HS-5 (cell line): ENCODE measurements around the gene COX7B2.

Experiments used
- DNase-seq: peaks from one replicate; pipeline ENCODE4 v3.0.0-alpha.2; 2012; ENCODE audit warnings: low read depth

COX7B2 gene

DNA sequence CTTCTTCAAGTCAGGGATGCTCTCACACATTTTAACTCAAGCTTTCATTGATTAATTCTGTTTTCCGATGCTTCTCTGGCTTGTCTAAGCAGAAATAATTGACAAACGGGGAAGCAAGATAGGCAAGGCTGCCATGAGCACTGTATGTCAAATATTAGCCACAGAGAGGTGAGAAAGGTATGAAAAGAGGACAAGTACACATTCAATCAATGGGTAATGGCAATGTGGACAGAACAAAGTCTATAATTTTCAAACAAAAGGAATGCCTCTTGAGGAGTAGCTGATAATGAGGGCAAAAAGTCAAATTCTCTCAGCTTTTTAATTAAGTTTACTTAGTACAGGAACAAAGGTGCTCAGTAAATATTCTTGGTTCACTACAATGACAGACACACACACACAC is 19.6 kb downstream of the COX7B2 start:
- no peak for DNase-seq

DNA sequence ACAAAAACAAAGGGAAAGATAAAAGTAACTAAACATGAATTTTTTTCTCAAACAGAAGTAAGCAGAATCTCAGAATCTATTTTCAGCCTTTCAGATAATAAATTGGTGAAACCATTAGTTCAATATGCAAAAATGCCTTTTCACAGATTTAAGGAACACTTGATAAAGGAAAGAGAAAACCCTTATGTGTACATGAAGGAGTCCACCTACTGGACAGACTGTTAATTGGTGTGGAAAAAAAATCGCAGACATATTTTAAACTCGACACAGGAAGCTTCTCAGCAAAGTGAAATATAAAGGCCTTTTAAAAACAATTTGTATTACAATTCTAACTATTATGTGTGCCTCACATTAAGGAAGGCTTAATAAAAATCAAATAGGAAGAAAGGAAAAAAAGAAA is 22.3 kb downstream of the COX7B2 start:
- no peak for DNase-seq

DNA sequence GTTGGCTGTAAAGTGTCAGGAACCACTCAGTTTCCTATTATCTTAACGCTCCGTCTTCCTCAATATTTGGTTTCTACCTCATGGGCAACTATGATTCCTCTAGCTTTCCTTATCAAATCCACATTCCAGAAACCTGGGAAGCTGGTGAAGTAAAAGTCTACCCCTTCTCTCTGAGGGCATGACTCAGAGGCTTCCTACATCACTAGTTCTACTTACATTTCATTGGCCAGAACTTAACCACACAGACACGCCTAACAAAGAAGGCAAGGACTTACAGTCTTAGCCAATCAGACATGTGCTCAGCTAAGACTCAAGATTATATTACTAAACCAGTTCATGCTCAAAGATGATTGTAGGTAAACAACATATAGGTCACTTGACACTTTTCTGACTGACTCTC is 30.4 kb downstream of the COX7B2 start:
- DNase-seq, result no peak

DNA sequence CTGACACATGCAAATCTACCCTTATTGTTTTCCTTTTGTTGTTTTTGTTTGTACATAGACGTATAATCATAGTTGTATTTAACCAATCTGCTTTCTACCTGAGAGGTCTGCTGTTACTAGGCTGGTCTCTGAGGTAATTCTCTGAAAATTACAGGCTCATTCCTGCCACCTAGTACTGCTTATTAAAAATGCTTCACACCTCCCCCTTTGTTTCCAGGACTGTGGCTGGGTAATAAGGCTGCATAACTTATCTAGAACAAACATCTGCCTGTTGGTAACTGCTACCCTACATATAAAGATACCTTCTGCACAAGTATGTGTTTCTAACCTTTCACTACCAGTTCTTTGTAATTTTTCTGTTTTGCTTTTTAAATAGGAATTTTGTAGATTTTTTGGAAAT is 34.2 kb downstream of the COX7B2 start:
- no peak for DNase-seq

DNA sequence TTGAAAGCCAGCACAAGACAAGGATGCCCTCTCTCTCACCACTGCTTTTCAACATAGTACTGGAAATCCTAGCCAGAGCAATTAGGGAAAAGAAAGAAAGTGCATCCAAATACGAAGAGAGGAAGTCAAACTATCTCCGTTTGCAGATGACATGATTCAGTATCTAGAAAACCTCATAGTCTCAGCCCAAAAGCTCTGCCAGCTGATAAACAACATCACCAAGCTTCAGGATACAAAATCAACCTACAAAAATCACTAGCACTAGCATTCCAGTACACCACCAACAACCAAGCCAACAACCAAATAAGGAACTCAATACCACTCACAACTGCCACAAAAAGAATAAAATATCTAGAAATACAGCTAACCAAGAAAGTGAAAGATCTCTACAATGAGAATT is 38.6 kb downstream of the COX7B2 start:
- DNase-seq, result no peak

DNA sequence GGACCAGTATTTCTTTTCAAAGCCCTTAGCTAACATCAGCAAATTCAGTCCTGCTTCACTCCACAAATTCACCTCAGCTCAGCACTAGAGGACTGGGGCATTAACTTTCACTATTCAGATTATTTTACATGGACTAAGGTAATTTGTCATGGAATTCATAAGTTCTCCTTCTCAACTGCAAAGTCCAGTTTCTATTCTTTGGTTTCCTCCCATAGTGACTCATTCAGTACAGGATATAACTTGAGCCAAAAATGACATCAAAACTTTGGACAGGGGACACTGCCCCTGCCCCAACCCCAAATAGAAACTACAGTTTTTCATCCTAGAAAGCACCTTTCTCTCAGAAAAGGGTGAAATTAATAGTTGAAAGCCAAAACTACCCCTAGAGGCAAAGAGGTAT is 52.7 kb downstream of the COX7B2 start:
- no peak for DNase-seq

DNA sequence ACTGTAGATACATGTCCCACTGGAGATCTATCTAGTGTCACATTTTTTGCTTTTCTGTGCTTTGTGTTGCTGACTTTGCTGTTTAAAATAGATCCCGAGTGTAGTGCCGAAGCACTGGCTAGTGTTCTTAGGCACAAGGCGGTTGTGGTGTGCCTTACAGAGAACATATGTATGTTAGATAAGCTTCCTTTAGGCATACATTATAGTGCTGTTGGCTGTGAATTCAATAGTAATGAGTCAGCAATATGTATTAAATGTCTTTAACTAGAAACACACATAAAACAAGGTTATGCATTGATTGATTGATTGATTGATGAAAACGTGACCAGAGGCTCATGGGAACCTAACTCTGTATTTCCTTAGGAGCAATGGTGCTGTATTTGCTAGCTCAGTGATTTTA is 56.2 kb downstream of the COX7B2 start:
- no peak for DNase-seq

DNA sequence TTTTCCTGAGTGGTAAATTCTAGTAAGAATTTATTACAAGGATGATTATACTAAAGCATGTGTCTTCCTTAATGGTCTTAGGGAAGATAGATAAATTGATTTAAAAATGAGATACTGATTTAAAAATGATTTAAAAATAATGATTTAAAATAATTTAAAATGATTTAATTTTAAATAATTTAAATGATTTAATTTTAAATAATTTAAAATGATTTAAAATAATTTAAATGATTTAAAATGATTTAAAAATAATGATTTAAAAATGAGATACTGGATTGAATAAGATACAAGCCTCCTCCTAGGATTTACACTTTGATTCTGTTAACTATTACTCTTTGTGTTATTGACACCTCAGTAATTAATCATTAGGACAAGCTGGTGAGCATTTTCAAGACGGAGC is 59.0 kb downstream of the COX7B2 start:
- DNase-seq, result no peak

DNA sequence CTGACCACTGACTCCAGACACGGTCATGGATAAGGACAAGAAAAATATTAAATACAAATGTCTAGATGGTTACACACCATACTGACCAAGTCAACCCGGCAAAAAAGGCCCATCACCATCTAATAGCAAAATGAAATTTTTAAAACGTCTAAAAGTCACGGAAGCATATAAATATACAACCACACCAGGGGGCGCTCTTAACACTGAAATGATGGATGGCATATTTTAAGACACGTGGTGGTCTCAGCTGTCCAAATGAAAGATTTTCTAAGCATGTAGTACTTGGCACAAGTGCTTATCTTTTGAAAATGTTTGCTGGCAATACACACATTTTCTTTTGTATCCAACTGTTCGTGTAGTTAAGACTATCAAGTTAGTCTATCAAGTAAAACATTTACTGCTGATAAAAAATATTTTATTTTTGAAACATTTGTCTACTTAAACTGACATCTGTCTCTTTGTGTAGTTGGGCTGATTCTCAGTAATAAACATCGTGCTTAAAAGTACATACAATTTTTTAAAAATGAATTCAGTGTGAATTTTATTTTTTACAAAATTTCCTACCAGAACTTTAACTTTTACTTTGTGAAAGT is 64.6 kb downstream of the COX7B2 start:
- DNase-seq, result peak; percentile 26

DNA sequence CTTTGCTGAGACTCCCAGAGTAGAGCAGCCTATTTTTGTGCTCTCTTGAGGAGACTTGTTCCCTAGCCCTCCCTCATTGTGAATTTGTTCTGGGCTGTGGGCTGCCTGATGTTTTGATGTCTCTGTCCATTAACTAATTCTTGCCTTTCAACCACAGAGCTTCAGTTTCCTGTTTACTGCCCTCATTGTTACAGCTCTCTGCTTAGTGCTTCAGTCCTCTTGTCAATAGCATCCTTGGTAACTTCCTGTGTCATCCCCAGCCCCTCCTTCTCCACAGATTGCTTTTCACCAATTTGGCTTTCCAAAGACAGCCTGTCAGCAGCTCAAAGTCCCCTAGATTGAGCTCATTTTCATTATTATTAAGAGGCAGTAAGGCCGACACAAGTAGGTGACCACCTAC is 69.9 kb downstream of the COX7B2 start:
- no peak for DNase-seq

DNA sequence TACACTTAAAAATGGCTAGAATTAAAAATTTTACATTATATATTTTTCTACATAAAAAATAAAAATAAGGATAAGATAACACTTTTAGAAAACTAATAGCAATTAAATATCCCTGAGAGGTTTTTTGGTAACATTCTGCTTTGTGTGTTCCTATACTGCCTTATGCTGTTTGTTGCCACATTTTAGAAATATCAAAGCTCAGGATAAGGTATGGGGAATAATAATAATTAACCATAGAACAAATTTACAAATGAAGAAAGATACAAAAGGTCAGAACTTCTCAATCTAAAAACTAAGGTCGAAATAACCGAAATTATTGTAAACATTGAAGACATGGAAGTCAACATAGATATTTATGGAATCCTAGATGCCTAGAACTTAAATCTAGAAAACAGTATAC is 71.4 kb downstream of the COX7B2 start:
- DNase-seq, result no peak

DNA sequence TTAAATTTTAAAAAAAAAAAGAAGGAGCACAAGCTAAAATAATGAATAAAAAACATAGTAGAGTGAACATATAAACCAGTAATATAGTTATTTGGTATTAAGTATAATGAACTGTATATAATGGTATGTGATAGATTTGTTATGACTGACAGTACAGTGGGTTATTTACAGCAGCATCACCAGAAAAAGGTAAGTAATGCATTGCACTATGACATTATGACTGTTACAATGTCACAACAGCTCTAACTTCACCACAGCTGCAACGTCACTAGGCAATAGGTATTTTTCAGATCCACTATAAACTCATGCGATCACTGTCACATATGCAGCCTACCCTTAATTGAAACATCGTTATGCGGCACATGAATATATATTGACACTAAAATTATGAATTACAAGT is 72.5 kb downstream of the COX7B2 start:
- DNase-seq, result no peak

DNA sequence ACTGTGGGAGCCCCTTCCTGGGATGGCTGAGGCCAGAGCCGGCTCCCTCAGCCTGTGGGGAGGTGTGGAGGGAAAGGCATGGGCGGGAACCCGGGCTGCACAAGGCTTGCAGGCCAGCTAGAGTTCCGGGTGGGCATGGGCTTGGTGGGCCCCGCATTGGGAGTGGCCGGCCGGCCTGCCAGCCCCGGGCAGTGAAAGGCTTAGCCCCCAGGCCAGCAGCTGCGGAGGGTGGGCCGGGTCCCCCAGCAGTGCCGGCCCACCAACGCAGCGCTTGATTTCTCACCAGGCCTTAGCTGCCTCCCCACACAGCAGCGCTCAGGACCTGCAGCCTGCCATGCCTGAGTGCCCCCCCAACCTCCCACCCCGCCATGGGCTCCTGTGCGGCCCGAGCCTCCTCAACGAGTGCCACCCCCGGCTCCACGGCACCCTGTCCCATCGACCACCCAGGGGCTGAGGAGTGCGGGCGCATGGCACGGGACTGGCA is 78.0 kb downstream of the COX7B2 start:
- DNase-seq, result no peak

DNA sequence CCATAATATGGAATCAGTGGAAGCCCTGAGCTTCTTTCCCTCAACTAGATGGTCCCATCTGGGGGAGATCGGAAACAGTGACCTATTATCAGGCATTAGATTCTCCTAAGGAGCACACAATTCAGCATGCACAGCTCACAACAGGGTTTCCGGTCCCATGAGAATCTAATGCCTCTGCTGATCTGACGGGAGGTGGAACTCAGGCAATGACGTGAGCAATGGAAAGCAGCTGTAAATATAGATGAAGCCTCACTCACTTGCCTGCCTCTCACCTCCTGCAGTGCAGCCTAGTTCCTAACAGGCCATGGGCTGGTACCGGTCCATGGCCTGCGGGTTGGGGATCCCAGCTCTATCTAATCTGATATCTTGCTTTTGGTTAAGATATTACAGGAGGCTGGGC is 88.9 kb downstream of the COX7B2 start:
- no peak for DNase-seq

DNA sequence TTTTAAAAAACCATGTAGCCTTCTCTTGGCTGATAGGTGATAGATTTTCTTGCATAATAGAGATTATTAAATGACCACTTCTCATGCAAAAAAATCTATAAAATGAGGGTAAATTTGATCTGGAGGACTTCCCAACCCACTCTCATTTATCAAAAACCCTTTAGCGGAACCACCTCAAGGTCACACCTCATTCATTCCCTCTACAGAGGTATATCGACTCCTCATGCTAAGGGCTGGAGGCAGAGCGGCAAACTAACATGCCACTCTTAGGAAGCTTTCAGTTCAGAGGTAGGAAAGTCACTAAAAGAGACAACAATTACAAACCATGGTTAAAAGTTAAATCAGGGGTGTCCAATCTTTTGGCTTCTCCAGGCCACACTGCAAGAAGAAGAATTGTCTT is 90.0 kb downstream of the COX7B2 start:
- no peak for DNase-seq

DNA sequence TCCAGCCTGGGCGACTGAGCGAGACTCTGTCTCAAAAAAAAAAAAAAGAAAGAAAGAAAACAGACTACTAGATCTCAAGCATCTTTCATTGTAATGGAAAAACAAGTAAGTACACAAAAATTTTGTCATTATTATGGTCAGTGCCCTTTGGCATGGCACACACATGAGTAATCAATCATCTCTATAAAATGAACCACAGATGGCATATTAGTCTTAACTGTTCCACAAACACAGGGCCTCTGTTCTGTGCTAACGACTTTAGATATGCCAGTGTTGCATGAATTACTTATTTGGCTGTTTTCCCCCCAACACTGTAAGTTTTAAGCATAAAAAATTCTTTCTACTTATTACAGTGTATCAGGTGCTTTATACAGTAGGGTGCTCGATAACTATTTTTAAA is 90.4 kb downstream of the COX7B2 start:
- no peak for DNase-seq

DNA sequence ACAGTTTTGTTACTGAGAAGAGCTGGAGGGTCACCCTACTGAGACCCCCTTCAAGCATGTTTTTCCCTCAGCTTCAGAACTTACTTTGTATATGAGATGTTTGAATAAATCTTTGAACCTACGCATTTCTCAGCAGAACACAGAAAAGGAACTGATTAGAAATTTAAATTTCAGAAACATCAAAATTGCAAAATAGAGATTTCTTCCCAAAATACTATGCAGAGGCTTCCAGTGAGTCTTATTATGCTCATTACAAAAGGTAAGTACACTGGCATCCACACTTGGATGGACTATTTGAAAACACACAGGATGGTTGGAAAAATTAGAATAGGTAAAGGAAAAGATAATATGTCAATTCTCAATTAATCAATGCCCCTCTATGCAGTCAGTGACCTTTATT is 91.2 kb downstream of the COX7B2 start:
- DNase-seq, result no peak

DNA sequence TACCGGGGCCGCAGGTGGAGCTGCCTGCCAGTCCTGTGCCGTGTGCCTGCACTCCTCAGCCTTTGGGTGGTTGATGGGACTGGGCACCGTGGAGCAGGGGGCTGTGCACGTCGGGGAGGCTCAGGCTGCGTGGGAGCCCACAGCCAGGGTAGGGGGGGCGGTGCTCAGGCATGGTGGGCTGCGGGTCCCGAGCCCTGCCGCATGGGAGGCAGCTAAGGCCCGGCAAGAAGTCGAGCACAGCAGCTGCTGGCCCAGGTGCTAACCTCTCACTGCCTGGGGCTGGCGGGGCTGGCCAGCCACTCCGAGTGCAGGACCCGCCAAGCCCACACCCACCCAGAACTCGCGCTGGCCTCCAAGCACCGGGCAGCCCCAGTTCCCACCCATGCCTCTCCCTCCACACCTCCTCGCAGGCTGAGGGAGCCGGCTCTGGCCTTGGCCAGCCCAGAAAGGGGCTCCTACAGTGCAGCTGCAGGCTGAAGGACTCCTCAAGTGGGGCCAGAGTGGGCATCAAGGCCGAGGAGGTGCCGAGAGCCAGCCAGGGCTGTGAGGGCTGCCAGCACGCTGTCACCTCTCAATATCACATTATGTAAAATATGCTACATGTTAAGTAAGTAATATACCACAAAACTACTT is 104.1 kb downstream of the COX7B2 start:
- no peak for DNase-seq

DNA sequence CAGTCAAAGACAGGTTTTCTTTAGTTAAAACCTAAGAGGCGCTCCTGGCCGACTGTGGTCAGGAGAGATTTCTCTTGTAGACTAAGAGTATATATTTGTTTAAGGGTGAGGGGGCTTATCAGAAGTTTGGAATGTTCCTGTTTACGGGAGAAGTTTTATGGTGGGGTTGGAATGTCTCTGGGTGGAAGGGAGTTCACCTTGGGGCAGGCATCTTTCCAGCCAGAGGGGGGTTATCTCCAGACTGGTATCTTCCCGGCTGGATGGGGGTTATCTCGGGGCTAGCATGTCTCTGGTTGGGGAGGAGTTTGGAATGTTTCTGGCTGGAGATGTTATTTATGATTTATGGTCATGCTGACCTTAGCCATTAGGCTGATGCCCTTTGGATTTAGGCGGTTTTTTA is 116.0 kb downstream of the COX7B2 start:
- no peak for DNase-seq

DNA sequence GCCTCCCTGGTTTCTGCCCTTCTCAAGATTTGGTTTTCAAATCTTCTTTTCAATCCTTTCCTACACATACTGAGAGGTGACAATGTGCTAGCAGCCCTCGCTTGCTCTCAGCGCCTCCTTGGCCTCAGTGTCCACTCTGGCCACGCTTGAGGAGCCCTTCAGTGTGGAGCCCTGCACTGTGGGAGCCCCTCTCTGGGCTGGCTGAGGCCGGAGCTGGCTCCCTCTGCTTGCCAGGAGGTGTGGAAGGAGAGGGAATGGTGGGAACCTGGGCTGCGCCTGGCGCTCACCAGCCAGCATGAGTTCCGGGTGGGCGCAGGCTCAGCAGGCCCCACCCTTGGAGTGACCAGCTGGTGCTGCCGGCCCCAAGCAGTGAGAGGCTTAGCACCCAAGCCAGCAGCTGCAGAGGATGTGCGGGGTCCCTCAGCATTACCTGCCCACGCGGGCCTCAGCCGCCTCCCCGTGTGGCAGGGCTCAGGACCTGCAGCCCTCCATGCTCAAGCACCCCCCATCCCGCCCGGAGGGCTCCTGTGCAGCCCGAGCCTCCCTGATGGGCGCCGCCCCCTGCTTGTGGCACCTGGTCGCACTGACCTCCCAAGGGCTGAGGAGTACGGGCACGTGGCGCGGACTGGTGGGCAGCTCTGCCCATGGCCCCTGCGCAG is 127.5 kb downstream of the COX7B2 start:
- DNase-seq, result no peak

DNA sequence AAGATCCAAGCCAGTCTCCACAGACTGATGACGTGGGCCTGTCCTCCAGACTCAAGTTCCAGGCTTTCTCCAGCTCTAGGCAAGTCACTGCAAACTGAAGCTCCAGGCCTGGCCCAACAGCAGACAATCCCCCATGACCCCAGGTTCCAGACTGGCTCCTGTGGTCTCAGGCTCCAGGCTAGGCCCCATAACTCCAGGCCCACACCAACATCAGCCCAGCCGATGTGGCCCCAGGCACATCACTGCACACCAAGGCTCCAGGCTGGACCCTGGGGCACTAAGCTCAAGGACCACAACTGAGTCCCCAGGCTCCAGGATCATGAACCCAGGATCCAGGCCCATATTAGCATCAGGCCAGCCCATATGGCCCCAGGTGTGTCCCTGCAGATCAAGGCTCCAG is 143.6 kb downstream of the COX7B2 start:
- DNase-seq, result no peak

DNA sequence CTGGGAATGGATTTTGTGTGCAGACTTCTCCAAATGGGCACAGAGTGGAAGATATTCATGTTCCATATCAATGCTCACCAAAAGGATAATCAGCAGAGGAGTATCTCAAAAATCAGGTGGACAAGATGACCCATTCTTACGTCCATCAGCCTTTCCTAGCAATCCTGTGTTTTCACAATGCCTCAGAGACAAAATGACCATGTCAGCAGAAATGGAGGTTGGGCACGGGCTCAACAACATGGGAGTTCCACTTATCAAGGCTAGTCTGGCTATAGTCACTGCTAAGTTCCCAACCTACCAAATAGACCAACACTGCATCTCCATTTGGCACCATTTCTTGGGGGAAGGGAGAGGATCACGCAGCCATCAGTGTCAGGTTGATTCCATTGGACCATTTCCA is 179.0 kb downstream of the COX7B2 start:
- DNase-seq, result no peak

DNA sequence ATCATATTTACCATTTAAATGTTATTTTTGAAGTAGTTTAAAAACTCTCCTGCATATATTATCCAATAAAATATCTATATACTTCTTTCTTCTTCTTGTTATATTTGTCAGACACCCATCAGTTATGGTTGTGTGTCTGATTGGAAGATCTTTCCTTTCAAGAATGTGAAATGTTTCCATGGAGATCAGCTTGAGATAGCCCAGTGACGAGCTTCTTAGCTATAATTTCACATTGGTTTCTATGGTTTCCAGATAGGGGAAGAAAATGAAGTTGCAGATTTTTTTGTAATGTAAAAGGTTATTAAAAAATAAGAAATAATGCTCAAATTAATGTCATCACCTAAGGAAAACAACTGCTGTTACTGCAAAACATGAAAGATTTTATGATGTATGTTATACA is 189.0 kb downstream of the COX7B2 start:
- DNase-seq, result no peak

DNA sequence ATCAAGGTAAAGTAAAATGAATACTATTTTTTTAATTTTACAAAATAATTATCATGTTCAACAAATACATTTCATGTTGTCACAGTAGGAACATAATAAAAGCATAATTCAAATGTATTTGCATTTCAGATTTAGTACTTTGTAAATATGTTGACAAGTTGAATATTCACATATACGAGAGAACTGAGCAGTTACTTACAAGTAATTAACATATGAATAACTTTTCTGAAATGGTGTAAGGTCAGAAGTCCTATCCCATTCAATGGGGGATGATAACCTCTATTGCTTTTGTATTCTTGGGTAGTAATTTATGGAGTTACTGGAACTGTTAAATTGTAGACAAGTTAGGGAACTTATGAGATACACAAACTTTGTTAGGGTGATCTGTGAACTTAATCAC is 191.1 kb downstream of the COX7B2 start:
- DNase-seq, result no peak
